IMR-90 (cell line): ENCODE measurements around the gene BLMH. TPM values are rescaled to one million over a fixed set of nuclear protein-coding genes. Genes with fewer than 3 reads are reported as not detected.

Experiments
- ATAC-seq: fragments of 200-7000 bp; cut with Tn5 transposase; 2 replicates; pipeline ENCODE4 v1.9.1; 2020; ENCODE audit warnings: low read depth, mild to moderate bottlenecking, moderate library complexity
- BruUV-seq: library from RNA; stranded (reverse); fragments of 400-500 nt; replicated peaks from 2 replicates; lab custom pipeline; 2021; lab: Mats Ljungman, UMichigan
- CTCF ChIA-PET: fragments of 300-600 bp; formaldehyde crosslinking; extraction: SDS; loops from one replicate; lab custom pipeline; 2021; ENCODE audit warnings: antibody characterized with exemption; lab: Yijun Ruan, JAX
- POLR2A ChIA-PET: fragments of 300-600 bp; sonication (Branson Sonifier 250); formaldehyde crosslinking; loops from one replicate; lab custom pipeline; 2022; ENCODE audit warnings: antibody characterized with exemption; ENCODE audit not compliant: unreplicated experiment; lab: Charles Lee
- DNase-seq: peaks from one replicate; pipeline ENCODE4 v3.0.0; 2013
- H2AFZ ChIP-seq: replicated peaks from 2 replicates; pipeline ENCODE3; 2013; ENCODE audit warnings: low read length, mild to moderate bottlenecking; ENCODE audit not compliant: poor library complexity
- H2AK5ac ChIP-seq: 2 replicates; pipeline ENCODE4 v1.6.1; 2013; ENCODE audit warnings: low read depth, low read length, inconsistent platforms
- H2AK9ac ChIP-seq: replicated peaks from 2 replicates; pipeline ENCODE3; 2013; ENCODE audit warnings: mild to moderate bottlenecking, low read depth, low read length, moderate library complexity; ENCODE audit not compliant: poor library complexity
- H2BK120ac ChIP-seq: 2 replicates; pipeline ENCODE4 v1.6.1; 2013; ENCODE audit warnings: low read depth, low read length, inconsistent platforms
- H2BK15ac ChIP-seq: 3 replicates; pipeline ENCODE4 v1.6.1; 2013; ENCODE audit warnings: low read depth, low read length, inconsistent platforms
- H2BK20ac ChIP-seq: 2 replicates; pipeline ENCODE4 v1.6.1; 2013; ENCODE audit warnings: low read depth, mild to moderate bottlenecking, inconsistent platforms, low read length, moderate library complexity
- H2BK5ac ChIP-seq: 2 replicates; pipeline ENCODE4 v1.6.1; 2013; ENCODE audit warnings: mild to moderate bottlenecking, low read depth, low read length, inconsistent platforms; ENCODE audit not compliant: poor library complexity, severe bottlenecking
- H3K14ac ChIP-seq: replicated peaks from 2 replicates; pipeline ENCODE4 v1.6.1; 2013; ENCODE audit warnings: low read depth, low read length, inconsistent platforms
- H3K18ac ChIP-seq: 2 replicates; pipeline ENCODE4 v1.6.1; 2013; ENCODE audit warnings: low read depth, low read length, control low read depth
- H3K23ac ChIP-seq: 2 replicates; pipeline ENCODE4 v1.6.1; 2013; ENCODE audit warnings: low read depth, low read length, inconsistent platforms
- H3K27ac ChIP-seq: 2 replicates; pipeline ENCODE4 v1.5.1; 2013; ENCODE audit warnings: mild to moderate bottlenecking, control low read depth, low read length; ENCODE audit not compliant: insufficient read depth
- H3K27me3 ChIP-seq: 2 replicates; pipeline ENCODE4 v1.6.1; 2013; ENCODE audit warnings: low read length; ENCODE audit not compliant: control insufficient read depth, insufficient read depth
- H3K36me3 ChIP-seq: 2 replicates; pipeline ENCODE4 v1.6.1; 2013; ENCODE audit warnings: low read length, mixed read lengths; ENCODE audit not compliant: control insufficient read depth, insufficient read depth
- H3K4ac ChIP-seq: 2 replicates; pipeline ENCODE4 v1.6.1; 2013; ENCODE audit warnings: low read depth, low read length, inconsistent platforms
- H3K4me1 ChIP-seq: 2 replicates; pipeline ENCODE4 v1.6.1; 2013; ENCODE audit warnings: low read length, mixed read lengths; ENCODE audit not compliant: control insufficient read depth, insufficient read depth
- H3K4me2 ChIP-seq: 2 replicates; pipeline ENCODE4 v1.6.1; 2013; ENCODE audit warnings: low read depth, mild to moderate bottlenecking, control low read depth, low read length, moderate library complexity
- H3K4me3 ChIP-seq: 2 replicates; pipeline ENCODE4 v1.5.1; 2013; ENCODE audit warnings: low read depth, mild to moderate bottlenecking, control low read depth, low read length, moderate library complexity; ENCODE audit not compliant: insufficient read depth
- H3K56ac ChIP-seq: 2 replicates; pipeline ENCODE4 v1.6.1; 2013; ENCODE audit warnings: low read length, inconsistent platforms; ENCODE audit not compliant: insufficient read depth; ENCODE audit errors: extremely low read depth
- H3K79me1 ChIP-seq, 2 experiments: 2 replicates each; pipeline ENCODE4 v1.6.1; 2013; ENCODE audit warnings: low read length in 2 of 2, inconsistent platforms in 1 of 2, low read depth in 1 of 2
- H3K9ac ChIP-seq: 2 replicates; pipeline ENCODE4 v1.6.1; 2013; ENCODE audit warnings: low read depth, low read length, control low read depth
- H3K9me1 ChIP-seq: 2 replicates; pipeline ENCODE4 v1.6.1; 2013; ENCODE audit warnings: low read length, inconsistent platforms; ENCODE audit not compliant: insufficient read depth
- H3K9me3 ChIP-seq: 2 replicates; pipeline ENCODE4 v1.6.1; 2013; ENCODE audit warnings: low read length; ENCODE audit not compliant: control insufficient read depth, insufficient read depth
- H4K20me1 ChIP-seq: 2 replicates; pipeline ENCODE4 v1.6.1; 2013; ENCODE audit warnings: low read length, inconsistent platforms; ENCODE audit not compliant: insufficient read depth
- H4K5ac ChIP-seq: 2 replicates; pipeline ENCODE4 v1.6.1; 2013; ENCODE audit warnings: mild to moderate bottlenecking, low read depth, low read length, control low read depth
- H4K8ac ChIP-seq, 2 experiments: 2 replicates each; pipeline ENCODE4 v1.6.1; 2013; ENCODE audit warnings: low read depth in 2 of 2, low read length in 2 of 2, control low read depth in 1 of 2, inconsistent platforms in 1 of 2
- H4K91ac ChIP-seq: 2 replicates; pipeline ENCODE4 v1.6.1; 2013; ENCODE audit warnings: low read depth, low read length, inconsistent platforms; ENCODE audit not compliant: insufficient read depth
- BHLHE40 ChIP-seq: fragments of 150-350 bp; IDR thresholded peaks from 2 replicates; pipeline ENCODE4 v1.6.1; 2016; ENCODE audit warnings: mild to moderate bottlenecking, low read depth, low read length
- CEBPB ChIP-seq: IDR thresholded peaks from 2 replicates; pipeline ENCODE4 v1.6.1; 2012; ENCODE audit warnings: low read depth, low read length, improper control_type of control experiment
- CHD1 ChIP-seq: IDR thresholded peaks from 2 replicates; pipeline ENCODE4 v1.6.1; 2012; ENCODE audit warnings: low read depth, low read length, improper control_type of control experiment
- FOS ChIP-seq: fragments of 150-350 bp; IDR thresholded peaks from 2 replicates; pipeline ENCODE4 v1.6.1; 2016; ENCODE audit warnings: low read depth, low read length
- MAZ ChIP-seq: IDR thresholded peaks from 2 replicates; pipeline ENCODE4 v1.6.1; 2012; ENCODE audit warnings: low read depth, mild to moderate bottlenecking, low read length, improper control_type of control experiment, moderate library complexity, borderline replicate concordance
- MXI1 ChIP-seq: IDR thresholded peaks from 2 replicates; pipeline ENCODE4 v1.6.1; 2012; ENCODE audit warnings: low read depth, mild to moderate bottlenecking, low read length, moderate library complexity, borderline replicate concordance
- NFE2L2 ChIP-seq: fragments of 150-350 bp; IDR thresholded peaks from 2 replicates; pipeline ENCODE4 v1.6.1; 2016; ENCODE audit warnings: low read depth, mild to moderate bottlenecking, low read length
- RAD21 ChIP-seq: IDR thresholded peaks from 2 replicates; pipeline ENCODE4 v1.6.1; 2012; ENCODE audit warnings: low read length, improper control_type of control experiment
- RCOR1 ChIP-seq: IDR thresholded peaks from 2 replicates; pipeline ENCODE4 v1.6.1; 2012; ENCODE audit warnings: mild to moderate bottlenecking, low read length, improper control_type of control experiment; ENCODE audit not compliant: insufficient replicate concordance
- SMC3 ChIP-seq: fragments of 150-350 bp; IDR thresholded peaks from 2 replicates; pipeline ENCODE4 v1.6.1; 2016; ENCODE audit warnings: low read depth, mild to moderate bottlenecking, antibody characterized with exemption, low read length, moderate library complexity
- WGBS, 2 experiments: methylation state at CpG; one replicate each; pipeline versions ENCODE4 v1.1.5 to v1.1.7; 2013; ENCODE audit warnings: missing lambda C conversion rate in 2 of 2; ENCODE audit not compliant: insufficient read length in 1 of 2; ENCODE audit errors: extremely low coverage in 2 of 2; 5-methylcytosine and 5-hydroxymethylcytosine counted together
- dilution Hi-C: fragments of 300-500 bp; cut with HindIII; formaldehyde crosslinking; loops from one replicate; pipeline ENCODE4 v1.14.3; 2018; ENCODE audit warnings: low sequenced_read_pairs; ENCODE audit not compliant: unreplicated experiment
- in situ Hi-C: fragments of 300-500 bp; cut with MboI; formaldehyde crosslinking; loops from 3 replicates; pipeline ENCODE4 v1.14.3; 2019; ENCODE audit warnings: low sequenced_read_pairs, inconsistent platforms, mixed read lengths
- intact Hi-C: fragments of 100-400 bp; cut with micrococcal nuclease; formaldehyde crosslinking; loops from 2 replicates; pipeline ENCODE4 v1.10.0; 2022
- polyA plus RNA-seq, 3 experiments: library from polyadenylated mRNA; depleted of rRNA; stranded (reverse); fragments of >200 nt; gene quantifications; 2 replicates each; pipeline ENCODE4 v1.2.3, GENCODE V29; 2012; ENCODE audit warnings: low replicate concordance in 1 of 3
- total RNA-seq: library from RNA; depleted of rRNA; stranded (reverse); fragments of >200 nt; gene quantifications from 2 replicates; pipeline ENCODE4 v1.2.3, GENCODE V29; 2012
- TF ChIP-seq, protein P1 (sequence below): fragments of 150-350 bp; IDR thresholded peaks from 2 replicates; pipeline ENCODE4 v1.6.1; 2017; ENCODE audit warnings: mild to moderate bottlenecking, antibody characterized with exemption, low read length, low read depth
- TF ChIP-seq, protein P2 (sequence below): fragments of 150-350 bp; IDR thresholded peaks from 2 replicates; pipeline ENCODE4 v1.6.1; 2016; ENCODE audit warnings: low read depth, mild to moderate bottlenecking, low read length, moderate library complexity, borderline replicate concordance
- TF ChIP-seq, protein P3 (sequence below): conservative IDR thresholded peaks from 2 replicates; pipeline ENCODE4 v1.5.1; 2012; ENCODE audit warnings: mild to moderate bottlenecking, low read depth, low read length, improper control_type of control experiment

BLMH gene
- total and polyA plus RNA-seq, 2 of the 4 experiments (the other 2 are of a cell fraction), result 17.3 to 20.8 TPM

DNA sequence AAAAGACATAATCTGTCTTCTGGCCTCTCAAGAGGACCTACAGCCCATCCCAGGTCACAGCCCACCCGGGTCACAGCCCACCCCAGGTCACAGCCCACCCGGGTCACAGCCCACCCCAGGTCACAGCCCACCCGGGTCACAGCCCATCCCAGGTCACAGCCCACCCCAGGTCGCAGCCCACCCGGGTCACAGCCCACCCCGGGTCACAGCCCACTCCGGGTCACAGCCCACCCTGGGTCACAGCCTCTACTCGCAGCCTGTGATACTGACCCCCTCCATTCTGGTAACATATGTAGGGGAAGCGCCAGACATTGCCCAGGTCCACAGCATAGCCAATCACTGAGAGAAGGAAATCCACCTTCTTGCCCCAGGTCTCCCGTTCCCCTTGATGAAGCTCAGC lies 70.4 kb downstream of the BLMH start:
- dilution Hi-C loops, result no loop called here
- no peak overlapping the region for H4K91ac ChIP-seq
- no TSS peak for BruUV-seq
- H2AFZ ChIP-seq, result no peak overlapping the region
- in situ Hi-C loops, result no loop called here
- DNase-seq (no peak), ATAC-seq (no peak)
- H2BK20ac ChIP-seq, result no peak overlapping the region
- no peak overlapping the region for H2AK9ac ChIP-seq
- H3K27ac ChIP-seq, result no peak overlapping the region
- intact Hi-C loops, result no loop called here
- H3K56ac ChIP-seq, result no peak overlapping the region
- TF ChIP-seq BHLHE40 (no peak), NFE2L2 (no peak), RAD21 (no peak), FOS (no peak), RCOR1 (no peak), CHD1 (no peak), SMC3 (no peak), CEBPB (no peak), MXI1 (no peak), MAZ (no peak)
- TF ChIP-seq, protein P1, sequence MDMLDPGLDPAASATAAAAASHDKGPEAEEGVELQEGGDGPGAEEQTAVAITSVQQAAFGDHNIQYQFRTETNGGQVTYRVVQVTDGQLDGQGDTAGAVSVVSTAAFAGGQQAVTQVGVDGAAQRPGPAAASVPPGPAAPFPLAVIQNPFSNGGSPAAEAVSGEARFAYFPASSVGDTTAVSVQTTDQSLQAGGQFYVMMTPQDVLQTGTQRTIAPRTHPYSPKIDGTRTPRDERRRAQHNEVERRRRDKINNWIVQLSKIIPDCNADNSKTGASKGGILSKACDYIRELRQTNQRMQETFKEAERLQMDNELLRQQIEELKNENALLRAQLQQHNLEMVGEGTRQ, result no peak
- TF ChIP-seq, protein P2, sequence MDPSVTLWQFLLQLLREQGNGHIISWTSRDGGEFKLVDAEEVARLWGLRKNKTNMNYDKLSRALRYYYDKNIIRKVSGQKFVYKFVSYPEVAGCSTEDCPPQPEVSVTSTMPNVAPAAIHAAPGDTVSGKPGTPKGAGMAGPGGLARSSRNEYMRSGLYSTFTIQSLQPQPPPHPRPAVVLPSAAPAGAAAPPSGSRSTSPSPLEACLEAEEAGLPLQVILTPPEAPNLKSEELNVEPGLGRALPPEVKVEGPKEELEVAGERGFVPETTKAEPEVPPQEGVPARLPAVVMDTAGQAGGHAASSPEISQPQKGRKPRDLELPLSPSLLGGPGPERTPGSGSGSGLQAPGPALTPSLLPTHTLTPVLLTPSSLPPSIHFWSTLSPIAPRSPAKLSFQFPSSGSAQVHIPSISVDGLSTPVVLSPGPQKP, result no peak
- TF ChIP-seq, protein P3, sequence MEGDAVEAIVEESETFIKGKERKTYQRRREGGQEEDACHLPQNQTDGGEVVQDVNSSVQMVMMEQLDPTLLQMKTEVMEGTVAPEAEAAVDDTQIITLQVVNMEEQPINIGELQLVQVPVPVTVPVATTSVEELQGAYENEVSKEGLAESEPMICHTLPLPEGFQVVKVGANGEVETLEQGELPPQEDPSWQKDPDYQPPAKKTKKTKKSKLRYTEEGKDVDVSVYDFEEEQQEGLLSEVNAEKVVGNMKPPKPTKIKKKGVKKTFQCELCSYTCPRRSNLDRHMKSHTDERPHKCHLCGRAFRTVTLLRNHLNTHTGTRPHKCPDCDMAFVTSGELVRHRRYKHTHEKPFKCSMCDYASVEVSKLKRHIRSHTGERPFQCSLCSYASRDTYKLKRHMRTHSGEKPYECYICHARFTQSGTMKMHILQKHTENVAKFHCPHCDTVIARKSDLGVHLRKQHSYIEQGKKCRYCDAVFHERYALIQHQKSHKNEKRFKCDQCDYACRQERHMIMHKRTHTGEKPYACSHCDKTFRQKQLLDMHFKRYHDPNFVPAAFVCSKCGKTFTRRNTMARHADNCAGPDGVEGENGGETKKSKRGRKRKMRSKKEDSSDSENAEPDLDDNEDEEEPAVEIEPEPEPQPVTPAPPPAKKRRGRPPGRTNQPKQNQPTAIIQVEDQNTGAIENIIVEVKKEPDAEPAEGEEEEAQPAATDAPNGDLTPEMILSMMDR, result no peak
- no peak overlapping the region for H2BK120ac ChIP-seq
- no peak overlapping the region for H2AK5ac ChIP-seq
- no peak overlapping the region for H3K14ac ChIP-seq
- no peak overlapping the region for H3K9ac ChIP-seq
- H3K4me2 ChIP-seq, result no peak overlapping the region
- no CpG with 5 or more reads among the region's 10 CpGs for WGBS, 2 experiments
- H2BK15ac ChIP-seq, result no peak overlapping the region
- no peaks in the 10 kb centered on the region for H3K4me1 ChIP-seq
- H3K79me1 ChIP-seq, result no peaks in the 10 kb centered on the region
- H4K20me1 ChIP-seq, result no peaks in the 10 kb centered on the region
- no peak overlapping the region for H3K23ac ChIP-seq
- no peak overlapping the region for H4K8ac ChIP-seq
- no peak overlapping the region for H3K4ac ChIP-seq
- no peak overlapping the region for H4K5ac ChIP-seq
- H3K36me3 ChIP-seq, result no peaks in the 10 kb centered on the region
- no peak overlapping the region for H2BK5ac ChIP-seq
- no peak overlapping the region for H3K18ac ChIP-seq
- peaks cover 51% of the 10 kb centered on the region for H3K27me3 ChIP-seq
- ChIA-PET POLR2A (no interaction called here), CTCF (no interaction called here)
- H3K9me1 ChIP-seq, result 0 out of 2 replicates have a peak, but pooled peaks cover 3% of the 10 kb centered on the region
- no peaks in the 10 kb centered on the region for H3K9me3 ChIP-seq
- H3K4me3 ChIP-seq, result no peak overlapping the region
